HepG2 (cell line): Measurements from ENCODE around the gene KHK. TPM values are rescaled to one million over a fixed set of nuclear protein-coding genes. Genes with fewer than 3 reads are reported as not detected.

Experiments
- AGO1 ChIP-seq: fragments of 200-400 bp; formaldehyde crosslinking; IDR thresholded peaks from 2 replicates; pipeline ENCODE4 v1.6.1; 2017; ENCODE audit warnings: mild to moderate bottlenecking, low read depth, low read length, moderate library complexity; ENCODE audit not compliant: poor library complexity, severe bottlenecking
- AHDC1 ChIP-seq: sonication (generic); formaldehyde crosslinking; IDR thresholded peaks from 2 replicates; pipeline ENCODE4 v1.5.1; 2020; ENCODE audit warnings: mild to moderate bottlenecking, missing genetic modification reagents, borderline replicate concordance
- GATAD1 ChIP-seq: IDR thresholded peaks from 2 replicates; pipeline ENCODE4 v1.6.1; 2016; ENCODE audit warnings: missing genetic modification reagents, missing compliant biosample characterization
- SKIL ChIP-seq: sonication (generic); formaldehyde crosslinking; IDR thresholded peaks from 2 replicates; pipeline ENCODE4 v1.8.0; 2022; ENCODE audit warnings: missing genetic modification reagents, mild to moderate bottlenecking, moderate library complexity, borderline replicate concordance
- UBTF ChIP-seq: sonication (generic); formaldehyde crosslinking; IDR thresholded peaks from 2 replicates; pipeline ENCODE4 v1.4.0; 2020; ENCODE audit warnings: mild to moderate bottlenecking, missing genetic modification reagents
- ZMYM4 ChIP-seq: sonication (generic); formaldehyde crosslinking; IDR thresholded peaks from 2 replicates; pipeline ENCODE4 v1.8.1; 2023; ENCODE audit warnings: mild to moderate bottlenecking, missing genetic modification reagents
- ZNF274 ChIP-seq: sonication (generic); formaldehyde crosslinking; IDR thresholded peaks from 2 replicates; pipeline ENCODE4 v1.5.1; 2020; ENCODE audit warnings: mild to moderate bottlenecking, missing genetic modification reagents
- ZNF570 ChIP-seq: sonication (generic); formaldehyde crosslinking; IDR thresholded peaks from 2 replicates; pipeline ENCODE4 v1.4.0; 2020; ENCODE audit warnings: mild to moderate bottlenecking, missing genetic modification reagents, borderline replicate concordance
- ZNF75D ChIP-seq: sonication (generic); formaldehyde crosslinking; IDR thresholded peaks from 2 replicates; pipeline ENCODE4 v1.8.1; 2023; ENCODE audit warnings: missing genetic modification reagents, mild to moderate bottlenecking, borderline replicate concordance
- polyA plus RNA-seq, 8 experiments: library from polyadenylated mRNA; depleted of rRNA in 3 of 8; stranded (reverse) in 7 of 8; unstranded in 1 of 8; fragments of >200 nt; fragmentation: Illumina TruSeq in 4 of 8; extraction: Trizol in 4 of 8; gene quantifications; 2 replicates each; pipeline versions ENCODE4 v1.2.1 to v1.2.3, GENCODE V29; 2011 to 2016; ENCODE audit warnings: low read depth in 4 of 8, missing spikeins in 1 of 8, mixed read lengths in 1 of 8; ENCODE audit not compliant: insufficient read depth in 1 of 8
- total RNA-seq, 5 experiments: library from RNA; depleted of rRNA; stranded (reverse); fragments of >200 nt; fragmentation: Illumina TruSeq; extraction: Trizol; gene quantifications; 2 replicates each; pipeline ENCODE4 v1.2.3, GENCODE V29; 2016; ENCODE audit warnings: low read depth in 1 of 5
- TF ChIP-seq, protein P1 (sequence below): sonication (generic); formaldehyde crosslinking; IDR thresholded peaks from 2 replicates; pipeline ENCODE4 v1.8.0; 2022; ENCODE audit warnings: missing genetic modification reagents, mild to moderate bottlenecking, inconsistent platforms, borderline replicate concordance
- TF ChIP-seq, protein P2 (sequence below): IDR thresholded peaks from 2 replicates; pipeline ENCODE4 v1.6.1; 2016; ENCODE audit warnings: mild to moderate bottlenecking, missing biosample characterization, missing genetic modification reagents

KHK gene
- total and polyA plus RNA-seq, 2 of the 13 experiments (the other 11 are each of a cell fraction or from before 2014, with no cell fraction given): 40.9 to 99.2 TPM

- TF ChIP-seq, protein P1, sequence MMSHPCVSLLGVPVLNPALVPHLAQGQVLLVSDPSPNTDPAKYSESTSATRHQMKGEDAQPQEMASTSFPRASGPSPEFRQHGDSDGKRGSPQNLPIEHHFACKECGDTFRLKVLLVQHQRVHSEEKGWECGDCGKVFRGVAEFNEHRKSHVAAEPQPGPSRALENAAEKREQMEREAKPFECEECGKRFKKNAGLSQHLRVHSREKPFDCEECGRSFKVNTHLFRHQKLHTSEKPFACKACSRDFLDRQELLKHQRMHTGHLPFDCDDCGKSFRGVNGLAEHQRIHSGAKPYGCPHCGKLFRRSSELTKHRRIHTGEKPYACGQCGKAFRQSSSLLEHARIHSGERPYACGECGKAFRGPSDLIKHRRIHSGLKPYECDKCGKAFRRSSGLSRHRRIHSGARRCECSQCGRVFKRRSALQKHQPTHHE (CRISPR knock-in tag): no peak
- no peak for TF ChIP-seq ZNF75D (CRISPR knock-in tag)
- TF ChIP-seq, protein P2, sequence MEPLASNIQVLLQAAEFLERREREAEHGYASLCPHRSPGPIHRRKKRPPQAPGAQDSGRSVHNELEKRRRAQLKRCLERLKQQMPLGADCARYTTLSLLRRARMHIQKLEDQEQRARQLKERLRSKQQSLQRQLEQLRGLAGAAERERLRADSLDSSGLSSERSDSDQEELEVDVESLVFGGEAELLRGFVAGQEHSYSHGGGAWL (CRISPR knock-in tag): no peak
- no peak for TF ChIP-seq UBTF (CRISPR knock-in tag)
- TF ChIP-seq AGO1: peak; percentile 28
- no peak for TF ChIP-seq ZMYM4 (CRISPR knock-in tag)
- no peak for TF ChIP-seq AHDC1 (CRISPR knock-in tag)
- TF ChIP-seq SKIL (CRISPR knock-in tag): no peak
- TF ChIP-seq GATAD1: no peak
- no peak for TF ChIP-seq ZNF570 (CRISPR knock-in tag)
- 0 out of 2 replicates have a peak, but pooled peaks have one; percentile 28 for TF ChIP-seq ZNF274 (CRISPR knock-in tag)
Measured at GRCh38 chr2:27080603-27080936, 6.0 kb upstream of the KHK start (continued).
